ENCODE data around the gene NLE1.
"Not testable (repeated sequence)": the region's sequence is repeated elsewhere in the genome, so short reads cannot be mapped to it uniquely, and the experiment has no call there.

NLE1 gene

GRCh38 chr17:35161281-35161761 is 19.2 kb upstream of the NLE1 start:
- DNase-seq (ENCODE audit: low spot score): no peak

GRCh38 chr17:35160354-35161201 is 18.5 kb upstream of the NLE1 start:
- no peak for DNase-seq (ENCODE audit: low spot score)

GRCh38 chr17:35159940-35160339 is 17.8 kb upstream of the NLE1 start:
- DNase-seq (ENCODE audit: low spot score): no peak

- DNase-seq (ENCODE audit: low spot score): no peak
Observed at GRCh38 chr17:35155246-35155645, 13.1 kb upstream of the NLE1 start.

GRCh38 chr17:35154196-35155165 is 12.4 kb upstream of the NLE1 start:
- DNase-seq (ENCODE audit: low spot score): no peak

GRCh38 chr17:35152421-35153140 is 10.5 kb upstream of the NLE1 start:
- DNase-seq (ENCODE audit: low spot score): no peak

GRCh38 chr17:35151080-35151479 is 9.0 kb upstream of the NLE1 start:
- not testable (repeated sequence) for DNase-seq (ENCODE audit: low spot score)

- DNase-seq (ENCODE audit: low spot score): no peak
Observed at GRCh38 chr17:35149941-35150340, 7.8 kb upstream of the NLE1 start.

- DNase-seq (ENCODE audit: low spot score): no peak
Observed at GRCh38 chr17:35148144-35148543, 6.0 kb upstream of the NLE1 start.

GRCh38 chr17:35147375-35147905 is 5.3 kb upstream of the NLE1 start, which contains the start of gene UNC45B:
UNC45B (plus strand) TSS chr17:35147817; CDS start chr17:35148264, 447 bp downstream.
- DNase-seq (ENCODE audit: low spot score): no peak

- no peak for DNase-seq (ENCODE audit: low spot score)
Observed at GRCh38 chr17:35146214-35146833, 4.2 kb upstream of the NLE1 start.

- no peak for DNase-seq (ENCODE audit: low spot score)
Observed at GRCh38 chr17:35144840-35145239, 2.7 kb upstream of the NLE1 start.

GRCh38 chr17:35142467-35142796 is 329 bp upstream of the NLE1 start:
- no peak for DNase-seq (ENCODE audit: low spot score)

GRCh38 chr17:35138218-35138617 is 3.9 kb downstream of the NLE1 start:
- DNase-seq (ENCODE audit: low spot score): no peak

- DNase-seq (ENCODE audit: low spot score): no peak
Observed at GRCh38 chr17:35135322-35135721, 6.8 kb downstream of the NLE1 start.

GRCh38 chr17:35132816-35133550 is 9.1 kb downstream of the NLE1 start:
- DNase-seq (ENCODE audit: low spot score): no peak

- DNase-seq (ENCODE audit: low spot score): no peak
Observed at GRCh38 chr17:35132099-35132498, 10.0 kb downstream of the NLE1 start.

- DNase-seq (ENCODE audit: low spot score): no peak
Observed at GRCh38 chr17:35130392-35130791, 11.7 kb downstream of the NLE1 start.

- DNase-seq (ENCODE audit: low spot score): peak; percentile 27
Observed at GRCh38 chr17:35129973-35130351, 12.1 kb downstream of the NLE1 start.

GRCh38 chr17:35129154-35129972 is 12.7 kb downstream of the NLE1 start:
- no peak for DNase-seq (ENCODE audit: low spot score)

All from kidney tubule cell (primary cell).